HG02642 (cell line): ENCODE measurements around the gene NEDD4L.
A peak's percentile ranks its signal among the peaks of the same experiment; 100 is the strongest.
"Not testable (repeated sequence)": the region's sequence is repeated elsewhere in the genome, so short reads cannot be mapped to it uniquely, and the experiment has no call there.

ENCODE experiments used
- ATAC-seq: cut with Tn5 transposase; IDR thresholded peaks from one replicate; pipeline ENCODE4 v1.9.1; 2021; ENCODE audit warnings: mild to moderate bottlenecking; ENCODE audit not compliant: unreplicated experiment, poor library complexity

The NEDD4L gene

DNA sequence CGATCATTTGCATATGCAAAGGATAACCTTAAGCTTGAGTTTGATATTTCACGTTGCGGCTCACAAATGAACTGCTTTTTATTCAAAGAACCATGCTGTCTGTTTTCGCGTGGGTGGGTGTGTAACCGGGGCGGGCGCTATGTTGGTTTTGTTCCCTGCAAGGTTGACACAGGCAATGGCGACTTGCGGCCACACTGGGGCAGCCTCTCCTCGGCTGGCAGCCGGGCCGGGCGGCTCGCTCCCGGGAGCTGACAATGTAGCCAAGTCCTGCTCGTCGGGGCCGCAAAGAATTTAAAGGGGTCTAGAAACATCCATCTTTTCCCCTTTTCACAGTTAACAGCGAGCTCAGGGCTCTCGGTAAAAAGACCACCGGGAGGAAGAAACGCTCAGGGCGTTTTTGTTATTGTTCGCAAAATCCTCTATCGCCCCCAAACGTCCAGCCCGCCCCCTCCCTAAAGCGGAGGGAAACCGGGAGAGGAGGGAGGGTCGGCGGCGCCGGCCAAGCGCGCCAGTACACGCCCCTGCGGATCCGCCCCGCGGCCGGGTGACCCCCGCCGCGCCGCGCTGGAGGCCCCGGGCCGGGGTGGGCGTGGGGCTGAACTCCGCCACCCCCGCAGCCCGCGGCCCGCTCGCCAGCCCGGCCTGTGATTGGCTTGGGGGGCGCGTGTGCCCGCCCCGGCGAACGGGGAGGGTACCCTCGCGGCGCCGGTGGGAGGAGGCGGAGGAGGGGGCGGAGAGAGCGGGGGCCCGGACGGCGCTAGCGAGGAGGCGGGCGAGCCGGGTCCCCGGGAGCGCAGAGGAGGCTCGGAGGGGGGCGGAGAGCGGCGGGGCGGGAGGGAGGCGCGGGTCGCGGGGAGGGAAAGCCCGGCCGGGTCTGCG, at the start of gene NEDD4L:
Gene NEDD4L (plus strand): TSS at position 736 of the 879 bp plus-strand sequence. CDS start 435 bp downstream, outside the sequence.
- peak; percentile 86 for ATAC-seq

DNA sequence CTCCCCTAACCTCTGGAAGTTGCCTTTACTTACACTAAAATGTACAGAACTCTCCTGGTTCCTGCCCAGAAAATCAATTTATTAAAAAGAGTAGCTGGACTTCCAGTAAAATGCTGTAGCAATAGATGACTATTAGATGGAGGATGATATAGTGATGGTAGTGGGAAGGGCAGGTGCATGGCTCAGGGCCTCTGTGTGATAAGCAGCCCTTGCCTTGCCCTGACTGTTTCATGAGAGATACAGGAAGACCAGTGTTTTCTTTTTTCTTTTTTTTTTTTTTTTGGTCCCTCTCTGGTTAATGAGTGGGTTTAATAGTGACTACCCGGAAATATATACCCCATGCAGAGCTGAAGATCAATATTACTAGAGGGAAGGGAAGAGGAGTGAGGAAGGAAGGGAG, 48.7 kb upstream of the NEDD4L start:
- ATAC-seq = no peak

DNA sequence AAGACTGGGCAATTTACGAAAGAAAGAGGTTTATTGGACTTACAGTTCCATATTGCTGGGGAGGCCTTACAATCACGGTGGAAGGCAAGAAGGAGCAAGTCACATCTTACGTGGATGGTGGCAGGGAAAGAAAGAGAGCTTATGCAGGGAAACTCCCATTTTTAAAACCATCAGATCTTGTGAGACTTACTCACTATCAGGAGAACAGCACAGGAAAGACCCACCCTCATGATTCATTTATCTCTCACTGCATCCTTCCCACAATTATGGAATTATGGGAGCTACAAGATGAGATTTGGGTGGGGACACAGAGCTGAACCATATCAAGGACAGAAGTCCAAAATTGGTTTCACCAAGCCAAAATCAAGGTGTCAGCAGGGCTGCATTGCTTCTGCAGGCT, 47.1 kb upstream of the NEDD4L start:
- not testable (repeated sequence) for ATAC-seq

DNA sequence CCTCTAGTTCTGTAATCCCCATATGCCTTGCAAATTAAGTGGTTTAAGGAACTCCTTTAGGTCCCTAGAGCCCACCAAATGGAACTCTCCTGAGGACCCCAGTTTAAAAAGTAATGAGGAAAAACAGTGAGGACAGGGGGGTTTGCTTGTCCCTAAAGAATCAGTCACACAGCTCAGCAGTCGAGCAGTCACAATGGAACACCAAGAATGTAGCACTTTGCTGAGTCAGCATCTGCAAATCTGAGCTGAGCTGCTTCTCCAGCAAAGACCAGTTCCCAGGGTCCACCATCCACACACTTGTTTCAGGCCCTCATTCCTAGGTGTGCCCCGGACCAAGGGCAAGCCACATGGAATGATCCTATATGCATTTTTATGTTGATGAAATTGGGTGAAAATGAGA, 46.2 kb upstream of the NEDD4L start:
- ATAC-seq = no peak

DNA sequence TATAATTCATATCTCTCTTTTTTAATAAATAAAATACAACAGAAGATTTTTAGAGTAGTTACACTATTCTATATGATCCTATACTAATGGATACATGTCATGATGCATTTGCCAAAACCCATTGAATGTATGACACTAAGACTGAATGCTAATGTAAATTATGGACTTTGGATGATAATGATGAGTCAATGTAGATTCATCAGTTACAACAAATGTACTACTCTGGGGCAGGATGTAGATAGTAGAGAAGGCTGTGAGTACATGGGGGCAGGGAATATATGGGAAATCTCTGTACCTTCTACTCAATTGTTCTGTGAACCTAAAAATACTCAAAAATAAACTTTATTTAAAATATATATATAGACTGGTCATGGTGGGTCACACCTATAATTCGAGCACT, 45.6 kb upstream of the NEDD4L start:
- ATAC-seq = no peak

DNA sequence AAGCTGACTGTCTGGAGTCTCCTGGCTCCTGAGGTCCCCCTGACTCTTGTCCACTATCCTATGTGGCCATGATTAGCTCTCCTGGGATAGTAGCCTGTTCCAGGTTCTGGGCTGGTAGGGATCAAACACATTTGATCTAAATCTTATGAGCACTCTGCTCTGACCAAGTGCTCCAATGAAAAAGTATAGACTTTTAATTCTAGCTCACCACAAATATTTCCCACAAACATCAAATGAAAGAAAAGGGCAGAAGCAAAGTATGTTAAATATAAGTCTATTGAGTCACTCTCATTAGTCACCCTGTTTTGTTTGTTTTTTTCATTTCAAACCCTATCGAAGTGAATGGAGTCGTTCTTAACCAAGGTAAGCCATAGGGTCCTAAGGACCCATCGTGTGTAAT, 39.7 kb upstream of the NEDD4L start:
- no peak for ATAC-seq

DNA sequence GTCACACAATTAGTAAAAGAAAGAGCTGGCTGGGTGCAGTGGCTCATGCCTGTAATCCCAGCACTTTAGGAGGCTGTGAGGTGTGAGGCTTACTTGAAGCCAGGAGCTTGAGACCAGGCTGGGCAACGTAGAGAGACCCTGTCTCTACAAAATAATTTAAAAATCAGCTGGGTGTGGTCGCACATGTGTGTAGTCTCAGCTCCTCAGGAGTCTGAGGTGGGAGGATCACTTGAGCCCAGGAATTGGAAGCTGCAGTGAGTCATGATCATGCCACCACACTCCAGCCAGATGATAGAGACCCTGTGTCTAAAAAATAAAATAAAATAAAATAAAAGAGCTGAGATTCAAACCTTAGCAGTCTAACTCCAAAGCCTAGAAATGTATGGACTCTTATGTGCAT, 39.0 kb upstream of the NEDD4L start:
- ATAC-seq = no peak

DNA sequence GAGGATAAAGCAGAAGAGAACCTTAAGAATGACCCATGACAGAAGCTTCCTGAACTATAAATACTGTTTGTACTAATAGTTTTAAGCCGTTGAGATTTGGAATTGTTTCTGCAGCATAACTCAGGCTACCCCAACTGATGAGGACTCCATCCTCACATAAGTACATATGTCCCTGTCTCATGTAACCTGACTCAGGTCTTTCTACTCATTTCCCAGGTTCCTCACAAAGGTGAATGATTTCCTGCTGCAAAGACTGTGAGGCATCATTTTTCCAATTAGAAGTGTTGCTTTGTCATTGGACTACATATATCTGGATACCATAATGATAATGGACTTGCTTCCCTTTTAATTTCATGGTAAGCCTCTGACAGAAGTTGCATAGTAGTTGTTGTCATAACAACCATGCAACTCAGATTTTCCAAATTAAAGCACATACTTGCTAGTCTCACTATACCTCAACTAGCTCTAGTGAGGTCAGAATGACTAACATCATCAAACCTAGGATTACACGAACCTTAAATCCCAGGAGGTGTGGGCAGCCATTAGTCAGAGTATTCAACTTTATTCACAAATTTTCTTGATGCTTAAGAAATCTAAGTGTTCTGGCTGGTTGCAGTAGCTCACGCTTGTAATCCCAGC, 38.0 kb upstream of the NEDD4L start:
- no peak for ATAC-seq

DNA sequence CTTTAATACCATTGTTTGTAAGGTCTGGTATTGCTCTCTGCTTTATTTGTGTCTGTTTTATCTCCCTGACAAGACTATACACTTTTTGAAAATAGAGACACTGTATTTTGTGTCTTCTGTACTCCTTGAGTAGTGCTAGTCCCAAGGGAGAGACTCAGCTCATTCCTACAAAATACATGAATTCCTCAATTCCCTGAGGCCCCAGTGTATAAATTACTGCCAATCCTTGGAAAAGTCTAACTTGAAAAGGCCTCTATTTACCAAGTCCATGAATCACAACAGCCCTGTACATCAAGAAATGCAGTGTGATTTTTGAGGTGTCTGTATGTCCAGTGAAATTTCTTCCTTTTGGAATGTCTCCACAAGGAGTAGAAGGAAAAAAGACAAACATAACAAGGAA, 34.9 kb upstream of the NEDD4L start:
- ATAC-seq = no peak

DNA sequence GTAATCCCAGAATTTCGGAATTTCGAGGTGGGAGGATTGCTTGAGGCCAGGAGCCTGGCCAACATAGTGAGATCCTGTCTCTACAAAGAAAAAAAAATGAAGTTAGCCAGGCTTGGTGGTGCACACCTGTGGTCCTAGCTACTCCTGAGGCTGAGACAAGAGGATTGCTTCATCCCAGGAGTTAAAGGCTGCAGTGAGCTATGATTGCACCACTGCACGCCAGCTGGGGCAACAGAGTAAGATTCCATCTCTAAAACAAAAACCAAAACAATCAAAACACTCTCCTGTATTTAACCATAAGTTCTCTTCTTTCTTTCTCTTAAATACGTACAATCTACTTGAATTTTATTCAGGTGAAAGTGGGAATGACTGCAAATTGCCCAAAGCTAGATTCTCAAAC, 33.8 kb upstream of the NEDD4L start:
- no peak for ATAC-seq

DNA sequence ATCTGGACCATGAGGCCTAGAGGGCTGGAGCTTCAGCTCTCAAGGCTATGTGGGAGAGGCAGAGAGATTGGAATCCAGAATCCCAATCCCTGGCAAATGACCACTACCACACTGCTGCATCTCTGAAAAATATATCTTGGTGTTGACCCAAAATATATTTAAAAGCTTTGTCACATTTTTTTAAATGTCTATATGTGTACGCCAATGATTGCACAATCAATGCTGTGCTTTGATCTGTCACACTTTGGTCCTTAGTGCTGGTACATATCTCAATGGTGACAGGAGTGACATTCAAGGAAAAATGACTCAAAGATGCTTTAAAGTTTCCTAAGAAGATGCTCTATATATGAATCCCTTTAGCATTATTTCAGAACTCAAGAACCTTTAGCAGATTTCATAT, 31.7 kb upstream of the NEDD4L start:
- no peak for ATAC-seq

DNA sequence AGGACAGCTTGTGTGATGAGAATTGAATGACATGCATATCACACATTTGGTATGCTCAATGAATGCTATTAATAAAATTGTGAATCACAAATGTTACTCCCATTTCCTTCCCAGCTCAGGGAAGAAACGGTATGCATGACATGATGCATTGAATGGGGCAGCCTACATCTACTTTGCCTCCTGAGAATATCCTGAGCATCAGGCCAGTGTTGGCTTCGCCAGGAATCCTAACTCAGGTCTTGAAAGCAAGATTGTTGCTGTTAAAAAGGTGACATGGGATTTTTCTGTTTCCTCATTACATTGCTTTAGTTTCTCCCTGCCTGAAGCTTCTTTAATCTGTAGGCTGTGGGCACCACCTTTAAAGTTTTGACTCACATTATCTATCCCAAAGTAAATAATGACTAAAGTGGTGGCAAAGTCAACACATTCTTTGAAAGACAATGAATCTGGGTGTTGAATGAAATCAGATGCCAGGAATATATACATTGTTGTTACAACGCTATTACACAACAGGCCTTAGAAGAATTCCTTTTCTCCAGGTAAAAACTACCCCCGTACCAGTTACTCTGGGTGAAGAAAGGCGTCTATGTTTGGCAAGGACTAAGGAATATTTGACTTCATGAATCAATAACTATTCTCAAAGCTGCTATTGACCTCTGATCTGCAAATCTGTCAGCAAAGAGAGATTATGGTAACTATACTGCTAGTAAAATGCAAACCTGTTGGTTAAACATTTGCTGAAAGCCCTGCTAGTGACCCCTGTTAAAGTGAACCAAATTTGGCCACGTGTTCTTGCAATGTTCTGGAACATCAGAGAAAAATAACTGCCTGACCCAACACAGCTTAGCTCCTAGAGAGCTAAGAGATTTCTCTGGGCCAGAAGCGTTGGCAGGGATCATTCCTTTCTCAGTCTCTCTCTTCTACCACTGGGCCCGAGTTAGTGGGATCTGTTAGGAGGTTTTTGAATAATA, 30.5 kb upstream of the NEDD4L start:
- no peak for ATAC-seq

DNA sequence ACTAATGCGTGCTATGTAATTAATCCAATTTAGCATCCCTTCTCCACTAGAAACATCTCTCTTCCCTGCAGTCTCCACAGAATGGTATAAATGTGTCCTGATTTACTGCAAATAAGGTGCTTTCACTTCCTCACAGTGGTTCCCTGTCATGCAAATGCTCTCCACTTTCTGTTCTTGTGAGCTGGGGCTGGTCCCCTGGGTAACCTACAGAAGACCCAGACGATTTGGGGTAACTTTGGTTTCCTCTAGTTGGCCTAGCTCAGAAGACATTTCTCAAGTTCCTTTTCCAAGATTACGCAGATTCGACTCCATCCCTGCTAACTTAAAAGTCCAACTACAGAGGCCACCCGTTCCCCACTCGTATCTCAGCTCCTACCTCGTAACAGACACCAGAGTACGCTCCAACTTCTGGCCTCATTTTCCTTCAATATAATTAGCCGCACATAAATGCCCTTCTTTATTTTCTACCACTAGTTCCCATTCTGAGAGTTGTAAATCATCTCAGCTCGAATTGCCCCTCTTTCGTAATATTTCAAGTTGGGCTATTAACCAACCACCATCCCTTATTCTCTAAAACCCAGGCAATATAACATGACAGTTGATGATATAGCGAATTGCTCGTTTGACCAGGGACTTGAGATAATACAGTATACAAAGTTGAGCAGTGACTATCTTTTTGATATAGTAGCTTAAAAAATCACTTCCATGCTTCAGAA, 28.8 kb upstream of the NEDD4L start:
- ATAC-seq = peak; percentile 99

DNA sequence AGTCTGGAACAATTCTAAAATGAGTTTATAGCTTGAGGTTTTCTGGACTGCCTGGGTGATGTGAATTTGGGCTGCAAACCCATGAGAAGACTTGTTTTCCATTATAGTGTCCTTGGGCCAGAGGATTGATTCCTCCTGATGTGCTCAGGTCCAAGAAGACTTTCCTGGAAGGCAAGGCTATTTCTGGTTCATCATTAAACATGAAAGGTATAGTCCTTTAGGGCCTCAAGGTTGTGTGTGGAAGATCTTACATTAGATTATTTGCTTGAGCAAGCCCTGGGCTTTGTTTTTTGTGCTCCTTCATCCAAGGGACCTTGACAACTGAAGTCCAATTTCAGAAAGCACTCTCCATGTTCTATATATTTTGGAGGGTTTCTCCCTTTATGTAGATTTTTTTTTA, 26.8 kb upstream of the NEDD4L start:
- no peak for ATAC-seq

DNA sequence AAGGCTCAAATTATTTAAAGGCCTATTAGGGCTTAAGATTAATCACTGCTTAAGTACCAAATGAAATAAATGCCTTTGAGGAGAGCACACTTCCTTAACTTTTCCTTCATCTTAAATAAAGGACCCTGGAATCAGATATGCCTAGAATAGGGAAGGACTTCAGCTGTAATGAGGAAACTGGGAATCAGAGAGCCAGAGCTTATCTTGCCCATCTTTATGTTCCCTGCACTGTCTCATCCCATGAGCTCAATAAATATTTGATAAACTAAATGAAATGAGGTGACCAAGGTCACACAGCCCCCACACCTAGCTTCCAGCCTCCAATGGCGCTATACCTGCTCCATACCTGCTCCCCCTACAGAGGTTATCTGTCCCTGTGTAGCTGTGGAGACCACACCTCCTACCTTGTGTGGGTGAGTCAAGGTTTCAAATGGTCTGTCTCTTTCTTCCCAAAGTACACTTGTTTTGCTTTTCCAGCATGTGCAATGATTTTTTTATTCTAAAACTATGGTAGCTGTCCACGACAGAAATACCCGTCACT, 23.4 kb upstream of the NEDD4L start:
- no peak for ATAC-seq

DNA sequence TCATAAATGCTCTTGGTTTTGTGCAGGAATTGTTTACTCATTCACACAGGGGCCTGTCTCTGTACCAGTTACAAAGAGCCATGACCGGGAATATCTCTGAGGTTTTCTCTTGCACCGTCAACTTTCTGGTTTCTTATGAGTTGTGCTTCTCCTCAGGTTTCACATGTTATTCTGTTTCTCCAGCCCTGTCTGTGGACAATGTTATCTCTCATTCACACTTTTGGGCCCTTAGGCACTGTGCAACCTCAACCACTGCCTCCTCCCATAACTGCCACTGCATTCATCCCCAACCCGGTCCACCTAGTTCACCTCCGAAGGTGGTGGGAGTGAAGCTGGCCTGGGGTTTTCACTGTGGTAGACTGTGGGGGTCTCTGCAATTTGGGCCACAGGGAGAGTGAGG, 22.5 kb upstream of the NEDD4L start:
- no peak for ATAC-seq

DNA sequence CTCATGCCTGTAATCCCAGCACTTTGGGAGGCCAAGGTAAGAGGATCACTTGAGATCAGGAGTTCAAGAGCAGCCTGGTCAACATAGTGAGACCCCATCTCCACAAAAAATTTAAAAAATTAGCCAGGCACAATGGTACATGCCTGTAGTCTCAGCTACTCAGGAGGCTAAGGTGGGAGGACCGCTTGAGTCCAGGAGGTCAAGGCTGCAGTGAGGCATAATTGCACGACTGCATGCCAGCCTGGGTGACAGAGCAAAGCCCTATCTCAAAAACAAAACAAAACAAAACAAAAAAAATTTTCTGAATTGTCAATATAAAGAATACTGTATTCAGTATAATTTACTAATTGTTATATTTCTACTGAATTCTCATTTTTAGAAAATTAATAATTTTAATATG, 20.9 kb upstream of the NEDD4L start:
- no peak for ATAC-seq

DNA sequence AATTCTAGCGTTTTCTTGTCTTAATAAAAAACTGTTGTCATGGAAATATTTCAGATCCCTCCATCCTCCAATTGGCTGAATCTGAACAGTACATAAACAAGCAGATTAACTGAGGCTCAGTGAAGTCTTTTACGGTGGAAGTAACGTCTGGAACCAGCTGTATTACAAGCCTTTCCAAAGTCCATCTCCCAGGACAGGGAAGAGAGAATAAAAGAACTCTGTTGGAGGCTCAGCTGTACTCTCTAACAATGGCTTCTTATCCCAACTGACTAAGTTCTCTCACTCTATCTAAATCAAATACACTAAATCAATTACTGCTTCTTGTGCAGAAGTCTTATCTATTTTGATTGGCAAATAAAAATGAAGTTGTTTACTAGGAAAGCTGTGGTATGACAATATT, 19.9 kb upstream of the NEDD4L start:
- no peak for ATAC-seq

DNA sequence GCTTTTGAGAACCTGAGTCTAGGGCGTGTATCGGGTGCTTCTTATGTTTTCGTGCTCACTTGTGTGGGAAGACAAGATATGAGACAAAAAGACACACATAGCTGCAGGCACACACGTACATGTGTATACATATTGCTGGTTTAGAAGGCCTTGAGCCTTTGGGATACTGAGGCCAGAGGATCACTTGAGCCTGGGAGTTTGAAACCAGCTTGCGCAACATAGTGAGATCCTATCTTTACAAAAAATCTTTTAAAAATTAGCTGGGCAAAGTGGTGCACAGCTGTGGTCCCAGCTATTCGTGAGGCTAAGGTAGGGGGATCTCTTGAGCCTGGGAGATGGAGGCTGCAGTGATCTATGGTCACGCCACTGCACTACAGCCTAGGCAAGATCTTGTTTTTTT, 18.8 kb upstream of the NEDD4L start:
- ATAC-seq = no peak

DNA sequence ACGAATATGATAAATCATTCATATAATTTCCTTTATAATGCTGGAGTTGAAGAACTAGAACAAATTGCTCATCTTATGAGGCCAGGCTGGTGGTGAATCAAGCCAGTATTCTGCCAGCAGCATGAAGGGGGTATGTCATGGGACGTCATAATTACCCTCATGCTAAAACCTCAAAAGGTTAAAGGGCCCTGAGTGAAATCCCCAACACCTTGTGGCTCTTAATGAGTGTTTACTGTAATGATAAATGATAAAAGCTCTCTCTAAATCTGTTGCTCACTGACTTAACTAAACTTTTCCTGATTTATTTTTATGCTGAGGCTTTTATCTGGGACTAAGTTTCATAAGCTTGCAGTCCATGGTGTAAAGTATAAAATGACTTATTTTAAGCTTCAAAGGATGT, 18.3 kb upstream of the NEDD4L start:
- ATAC-seq = no peak
